Prostate gland (tissue), 2 donors: ENCODE data around the gene CACNA1A. TPM values are rescaled to one million over a fixed set of nuclear protein-coding genes. Genes with fewer than 3 reads are reported as not detected.

ENCODE experiments used
- DNase-seq: peaks from one replicate; pipeline ENCODE4 v3.0.0-alpha.2; 2019; ENCODE audit warnings: low spot score
- H3K27ac ChIP-seq, 2 donors: fragments of 200-600 bp; sonication (generic); 2 replicates each; pipeline ENCODE4 v1.5.1; 2017 to 2019
- H3K27me3 ChIP-seq: fragments of 200-600 bp; sonication (generic); replicated peaks from 2 replicates; pipeline ENCODE4 v1.5.1; 2019; ENCODE audit not compliant: insufficient read depth
- H3K36me3 ChIP-seq, 2 donors: fragments of 200-600 bp; sonication (generic); 1 replicate in 1 of 2; 2 replicates in 1 of 2; pipeline versions ENCODE4 v1.5.1 to v1.8.1; 2017 to 2019
- H3K4me1 ChIP-seq: fragments of 200-600 bp; sonication (generic); replicated peaks from 2 replicates; pipeline ENCODE4 v1.5.1; 2019
- H3K4me3 ChIP-seq, 2 donors: fragments of 200-600 bp; sonication (generic); 2 replicates each; pipeline ENCODE4 v1.5.1; 2017 to 2019
- H3K9me3 ChIP-seq: fragments of 200-600 bp; sonication (generic); 2 replicates; pipeline ENCODE4 v1.5.1; 2017
- CTCF ChIP-seq, 4 experiments: fragments of 200-600 bp in 2 of 4; fragments of 450-650 bp in 2 of 4; sonication (generic) in 2 of 4; IDR thresholded peaks; 1 replicate in 3 of 4; 2 replicates in 1 of 4; pipeline ENCODE4 v1.5.1; 2016 to 2019; ENCODE audit warnings: antibody characterized with exemption in 4 of 4, mild to moderate bottlenecking in 2 of 4, moderate library complexity in 2 of 4
- POLR2A ChIP-seq: fragments of 450-650 bp; IDR thresholded peaks from one replicate; pipeline ENCODE4 v1.6.1; 2016; ENCODE audit warnings: antibody characterized with exemption, mild to moderate bottlenecking
- POLR2AphosphoS5 ChIP-seq: sonication (generic); formaldehyde crosslinking; IDR thresholded peaks from one replicate; pipeline ENCODE4 v1.6.1; 2017; ENCODE audit warnings: antibody characterized with exemption
- WGBS: methylation state at CpG from one replicate; pipeline ENCODE4 v1.1.5; 2018; 5-methylcytosine and 5-hydroxymethylcytosine counted together
- intact Hi-C: fragments of 100-400 bp; cut with DNase I; formaldehyde crosslinking; loops from one replicate; pipeline ENCODE4 v1.14.2; 2022
- total RNA-seq, 2 donors: library from RNA; depleted of rRNA; stranded (reverse); fragments of >200 nt; gene quantifications; one replicate each; pipeline ENCODE4 v1.1.0, GENCODE V29; 2016

Gene CACNA1A
- total RNA-seq, 2 donors from 2014 or later, result 0.46 to 12.4 TPM

DNA sequence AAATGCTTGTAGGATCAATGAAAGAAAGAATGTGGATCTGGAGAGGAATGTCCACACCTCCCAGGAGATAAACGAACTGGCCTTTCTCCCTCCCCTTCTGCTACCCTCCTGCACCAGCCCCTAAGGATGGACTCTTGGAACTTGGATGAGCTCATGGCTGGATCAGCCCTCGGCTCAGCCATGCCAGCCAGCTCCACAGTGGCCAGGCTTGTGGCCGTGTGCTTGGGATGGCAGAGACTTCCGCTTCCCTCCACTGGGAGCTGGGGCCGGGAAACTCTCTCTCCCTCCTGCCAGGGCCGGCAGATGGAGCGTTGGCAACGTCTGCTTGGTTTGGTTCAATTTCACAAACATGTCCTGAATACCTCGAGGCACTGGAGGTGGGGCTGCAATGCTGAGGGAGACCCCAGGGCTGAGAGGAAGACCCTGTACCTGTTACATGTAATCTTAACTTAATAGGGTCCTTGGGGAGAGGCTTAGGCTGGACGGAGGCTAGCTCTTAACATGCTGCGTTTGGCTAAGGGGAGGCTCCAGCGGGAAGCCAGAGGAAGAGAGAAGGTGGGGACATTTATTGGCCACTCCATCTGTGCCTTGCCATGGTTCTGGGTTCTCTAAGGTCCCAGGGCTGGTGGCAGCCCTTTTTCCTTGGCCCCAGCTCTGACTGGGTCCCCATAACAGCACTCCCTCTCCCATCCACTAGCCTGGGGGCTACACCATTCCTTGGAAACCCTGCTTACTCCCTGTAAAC is 203.6 kb downstream of the CACNA1A start:
- Histone ChIP-seq H3K9me3 (no peaks in the 10 kb centered on the region), H3K4me1 (no peaks in the 10 kb centered on the region), H3K36me3 (no peaks in the 10 kb centered on the region), H3K27ac (no peak overlapping the region), H3K4me3 (no peak overlapping the region), H3K27me3 (peaks cover 17% of the 10 kb centered on the region)
- intact Hi-C loops, result no loop called here
- no peak for DNase-seq
- 27% methylated on average over 12 of the region's 12 CpGs for WGBS
- TF ChIP-seq POLR2AphosphoS5 (no peak), POLR2A (no peak), CTCF (IDR thresholded peaks at IDR 0.05) (no peak)

- intact Hi-C loops, result no loop called here
- no peak for TF ChIP-seq CTCF (IDR thresholded peaks at IDR 0.05)
- TF ChIP-seq POLR2A, result no peak
- no peak for TF ChIP-seq POLR2AphosphoS5
Observed at GRCh38 chr19:13301627-13302334, 204.5 kb downstream of the CACNA1A start.

GRCh38 chr19:13300421-13301030 is 205.8 kb downstream of the CACNA1A start:
- Histone ChIP-seq H3K27me3 (peaks cover 17% of the 10 kb centered on the region), H3K9me3 (no peaks in the 10 kb centered on the region), H3K36me3 (no peaks in the 10 kb centered on the region), H3K4me1 (no peaks in the 10 kb centered on the region), H3K4me3 (no peak overlapping the region), H3K27ac (no peak overlapping the region)
- DNase-seq, result no peak
- intact Hi-C loops, result no loop called here
- 66% methylated on average over 7 of the region's 7 CpGs for WGBS
- TF ChIP-seq POLR2AphosphoS5, result no peak

More at GRCh38 chr19:13301627-13302334, 204.5 kb downstream of the CACNA1A start:
- no peak overlapping the region for H3K27ac ChIP-seq
- H3K36me3 ChIP-seq, result no peaks in the 10 kb centered on the region
- H3K4me1 ChIP-seq, result no peaks in the 10 kb centered on the region
- DNase-seq, result no peak
- peaks cover 17% of the 10 kb centered on the region for H3K27me3 ChIP-seq
- H3K9me3 ChIP-seq, result no peaks in the 10 kb centered on the region
- H3K4me3 ChIP-seq, result no peak overlapping the region
- 53% methylated on average over 10 of the region's 10 CpGs for WGBS

DNA sequence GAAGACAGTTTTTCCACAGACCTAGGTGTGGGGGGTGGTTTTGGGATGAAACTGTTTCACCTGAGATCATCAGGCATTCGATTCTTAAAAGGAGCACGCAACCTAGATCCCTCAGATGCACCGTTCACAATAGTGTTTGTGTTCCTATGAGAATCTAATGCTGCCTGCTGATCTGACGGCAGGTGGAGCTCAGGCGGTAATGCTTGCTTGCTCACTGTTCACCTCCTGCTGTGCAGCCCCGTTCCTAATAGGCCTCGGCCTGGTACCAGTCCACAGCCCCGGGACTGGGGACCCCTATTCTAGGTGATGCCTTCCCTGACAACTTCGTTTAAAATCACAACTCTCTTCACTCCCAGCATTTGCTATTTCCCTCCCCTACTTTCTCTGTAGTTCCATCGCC is 206.4 kb downstream of the CACNA1A start:
- no peak for DNase-seq
- TF ChIP-seq CTCF (IDR thresholded peaks at IDR 0.05), result no peak
- TF ChIP-seq POLR2A, result no peak
- TF ChIP-seq POLR2AphosphoS5, result no peak
- WGBS, result 65% methylated on average over 10 of the region's 10 CpGs
- Histone ChIP-seq H3K9me3 (no peaks in the 10 kb centered on the region), H3K27ac (no peak overlapping the region), H3K36me3 (no peaks in the 10 kb centered on the region), H3K27me3 (peaks cover 17% of the 10 kb centered on the region), H3K4me3 (no peak overlapping the region), H3K4me1 (no peaks in the 10 kb centered on the region)
- intact Hi-C loops, result no loop called here

DNA sequence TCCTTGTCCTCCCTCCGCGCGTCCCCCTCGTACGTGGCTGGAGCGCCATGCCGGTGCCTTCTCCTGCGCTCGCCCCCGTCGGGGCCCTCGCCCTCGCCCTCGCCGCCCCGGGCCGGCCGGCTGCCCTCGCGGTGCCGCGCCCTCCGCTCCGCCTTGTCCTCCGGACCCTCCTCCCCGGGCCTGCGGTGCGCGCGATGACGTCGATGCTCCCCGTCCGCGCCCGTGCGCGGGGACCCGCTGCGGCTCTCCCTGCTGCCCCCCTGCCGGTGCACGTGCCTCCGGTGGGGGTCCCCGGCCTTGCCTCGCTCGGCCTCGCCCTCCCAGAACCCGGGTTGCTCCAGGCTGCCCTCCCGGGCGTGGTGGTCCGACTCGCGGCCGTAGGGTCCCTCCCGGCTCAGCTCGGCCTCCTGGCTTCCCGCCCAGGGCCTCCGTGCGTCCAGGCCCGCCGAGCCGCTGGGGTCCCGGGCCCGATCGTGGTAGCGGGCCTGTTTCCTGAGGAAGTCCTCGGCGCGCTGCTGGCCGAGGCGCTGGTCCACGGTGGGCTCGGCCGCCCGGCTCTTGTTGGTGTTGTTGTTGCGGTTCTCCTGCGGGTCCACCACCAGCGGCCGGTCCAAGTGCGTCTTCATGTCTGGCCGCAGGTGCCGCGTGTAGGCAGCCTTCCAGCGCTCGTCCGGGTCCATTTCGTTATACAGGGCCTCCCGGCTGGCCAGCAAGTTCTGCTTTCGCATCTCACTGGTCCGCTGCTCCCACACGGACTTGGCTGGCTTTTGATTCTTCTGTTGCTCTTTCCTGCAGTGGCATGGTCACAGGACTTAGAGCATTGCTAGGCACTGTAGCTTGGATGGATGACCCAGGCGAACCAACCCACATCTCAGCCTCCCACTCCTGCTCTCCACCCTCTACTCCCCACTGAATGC is 207.5 kb downstream of the CACNA1A start:
- H3K27me3 ChIP-seq, result peaks cover 17% of the 10 kb centered on the region
- H3K4me1 ChIP-seq, result no peaks in the 10 kb centered on the region
- no peaks in the 10 kb centered on the region for H3K9me3 ChIP-seq
- TF ChIP-seq POLR2AphosphoS5 (no peak), POLR2A (no peak), CTCF (IDR thresholded peaks at IDR 0.05) (no peak)
- H3K4me3 ChIP-seq, result peak overlapping the region in 1 of 2 donors; percentile 5
- 50% methylated on average over 91 of the region's 92 CpGs for WGBS
- intact Hi-C loops, result no loop called here
- no peak overlapping the region for H3K27ac ChIP-seq
- H3K36me3 ChIP-seq, result no peaks in the 10 kb centered on the region
- DNase-seq, result no peak
